Measurements from ENCODE around the gene FNIP2.

DNA sequence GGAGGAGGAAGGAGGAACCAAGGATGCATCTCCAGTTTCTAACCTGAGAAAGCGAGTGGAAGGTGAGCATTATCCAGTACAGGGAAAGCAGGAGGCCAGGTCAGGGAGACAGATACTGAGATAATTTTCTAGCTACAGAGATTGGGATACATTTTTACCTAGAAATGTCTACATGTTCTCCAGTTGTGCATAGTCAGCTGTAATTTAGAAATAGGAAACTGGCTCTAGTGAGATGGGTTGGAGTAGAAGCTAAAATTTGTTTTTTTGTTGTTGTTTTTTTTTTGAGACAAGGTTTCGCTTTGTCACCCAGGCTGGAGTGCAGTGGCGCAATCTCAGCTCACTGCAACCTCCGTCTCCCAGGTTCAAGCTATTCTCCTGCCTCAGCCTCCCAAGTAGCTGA, 71.3 kb downstream of the FNIP2 start:
- no peak for TF ChIP-seq FOXJ3 (CRISPR knock-in tag; IDR thresholded peaks at IDR 0.05)
- no peak for TF ChIP-seq TCF3 (CRISPR knock-in tag; IDR thresholded peaks at IDR 0.05)
- no peak for TF ChIP-seq RBM39 (optimal IDR thresholded peaks at IDR 0.05; ENCODE audit: low read depth, low read length)
- no peak for TF ChIP-seq CBX1 (IDR thresholded peaks at IDR 0.05; ENCODE audit: low read depth)
- TF ChIP-seq, protein P1, sequence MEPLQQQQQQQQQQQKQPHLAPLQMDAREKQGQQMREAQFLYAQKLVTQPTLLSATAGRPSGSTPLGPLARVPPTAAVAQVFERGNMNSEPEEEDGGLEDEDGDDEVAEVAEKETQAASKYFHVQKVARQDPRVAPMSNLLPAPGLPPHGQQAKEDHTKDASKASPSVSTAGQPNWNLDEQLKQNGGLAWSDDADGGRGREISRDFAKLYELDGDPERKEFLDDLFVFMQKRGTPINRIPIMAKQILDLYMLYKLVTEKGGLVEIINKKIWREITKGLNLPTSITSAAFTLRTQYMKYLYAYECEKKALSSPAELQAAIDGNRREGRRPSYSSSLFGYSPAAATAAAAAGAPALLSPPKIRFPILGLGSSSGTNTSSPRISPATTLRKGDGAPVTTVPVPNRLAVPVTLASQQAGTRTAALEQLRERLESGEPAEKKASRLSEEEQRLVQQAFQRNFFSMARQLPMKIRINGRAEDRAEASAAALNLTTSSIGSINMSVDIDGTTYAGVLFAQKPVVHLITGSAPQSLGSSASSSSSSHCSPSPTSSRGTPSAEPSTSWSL (CRISPR knock-in tag; IDR thresholded peaks at IDR 0.05; ENCODE audit: borderline replicate concordance) = no peak

Data from K562 (cell line).